IMR-90 (cell line): ENCODE data around the gene CENPF. TPM values are rescaled to one million over a fixed set of nuclear protein-coding genes. Genes with fewer than 3 reads are reported as not detected.

ENCODE experiments used
- ATAC-seq: fragments of 200-7000 bp; cut with Tn5 transposase; 2 replicates; pipeline ENCODE4 v1.9.1; 2020; ENCODE audit warnings: low read depth, mild to moderate bottlenecking, moderate library complexity
- BruUV-seq: library from RNA; stranded (reverse); fragments of 400-500 nt; replicated peaks from 2 replicates; lab custom pipeline; 2021; lab: Mats Ljungman, UMichigan
- CTCF ChIA-PET: fragments of 300-600 bp; formaldehyde crosslinking; extraction: SDS; loops from one replicate; lab custom pipeline; 2021; ENCODE audit warnings: antibody characterized with exemption; lab: Yijun Ruan, JAX
- POLR2A ChIA-PET: fragments of 300-600 bp; sonication (Branson Sonifier 250); formaldehyde crosslinking; loops from one replicate; lab custom pipeline; 2022; ENCODE audit warnings: antibody characterized with exemption; ENCODE audit not compliant: unreplicated experiment; lab: Charles Lee
- DNase-seq: peaks from one replicate; pipeline ENCODE4 v3.0.0; 2013
- H2AFZ ChIP-seq: replicated peaks from 2 replicates; pipeline ENCODE3; 2013; ENCODE audit warnings: low read length, mild to moderate bottlenecking; ENCODE audit not compliant: poor library complexity
- H2AK5ac ChIP-seq: 2 replicates; pipeline ENCODE4 v1.6.1; 2013; ENCODE audit warnings: low read depth, low read length, inconsistent platforms
- H2AK9ac ChIP-seq: replicated peaks from 2 replicates; pipeline ENCODE3; 2013; ENCODE audit warnings: mild to moderate bottlenecking, low read depth, low read length, moderate library complexity; ENCODE audit not compliant: poor library complexity
- H2BK120ac ChIP-seq: 2 replicates; pipeline ENCODE4 v1.6.1; 2013; ENCODE audit warnings: low read depth, low read length, inconsistent platforms
- H2BK15ac ChIP-seq: 3 replicates; pipeline ENCODE4 v1.6.1; 2013; ENCODE audit warnings: low read depth, low read length, inconsistent platforms
- H2BK20ac ChIP-seq: 2 replicates; pipeline ENCODE4 v1.6.1; 2013; ENCODE audit warnings: low read depth, mild to moderate bottlenecking, inconsistent platforms, low read length, moderate library complexity
- H2BK5ac ChIP-seq: 2 replicates; pipeline ENCODE4 v1.6.1; 2013; ENCODE audit warnings: mild to moderate bottlenecking, low read depth, low read length, inconsistent platforms; ENCODE audit not compliant: poor library complexity, severe bottlenecking
- H3K14ac ChIP-seq: replicated peaks from 2 replicates; pipeline ENCODE4 v1.6.1; 2013; ENCODE audit warnings: low read depth, low read length, inconsistent platforms
- H3K18ac ChIP-seq: 2 replicates; pipeline ENCODE4 v1.6.1; 2013; ENCODE audit warnings: low read depth, low read length, control low read depth
- H3K23ac ChIP-seq: 2 replicates; pipeline ENCODE4 v1.6.1; 2013; ENCODE audit warnings: low read depth, low read length, inconsistent platforms
- H3K27ac ChIP-seq: 2 replicates; pipeline ENCODE4 v1.5.1; 2013; ENCODE audit warnings: mild to moderate bottlenecking, control low read depth, low read length; ENCODE audit not compliant: insufficient read depth
- H3K27me3 ChIP-seq: 2 replicates; pipeline ENCODE4 v1.6.1; 2013; ENCODE audit warnings: low read length; ENCODE audit not compliant: control insufficient read depth, insufficient read depth
- H3K36me3 ChIP-seq: 2 replicates; pipeline ENCODE4 v1.6.1; 2013; ENCODE audit warnings: low read length, mixed read lengths; ENCODE audit not compliant: control insufficient read depth, insufficient read depth
- H3K4ac ChIP-seq: 2 replicates; pipeline ENCODE4 v1.6.1; 2013; ENCODE audit warnings: low read depth, low read length, inconsistent platforms
- H3K4me1 ChIP-seq: 2 replicates; pipeline ENCODE4 v1.6.1; 2013; ENCODE audit warnings: low read length, mixed read lengths; ENCODE audit not compliant: control insufficient read depth, insufficient read depth
- H3K4me2 ChIP-seq: 2 replicates; pipeline ENCODE4 v1.6.1; 2013; ENCODE audit warnings: low read depth, mild to moderate bottlenecking, control low read depth, low read length, moderate library complexity
- H3K4me3 ChIP-seq: 2 replicates; pipeline ENCODE4 v1.5.1; 2013; ENCODE audit warnings: low read depth, mild to moderate bottlenecking, control low read depth, low read length, moderate library complexity; ENCODE audit not compliant: insufficient read depth
- H3K56ac ChIP-seq: 2 replicates; pipeline ENCODE4 v1.6.1; 2013; ENCODE audit warnings: low read length, inconsistent platforms; ENCODE audit not compliant: insufficient read depth; ENCODE audit errors: extremely low read depth
- H3K79me1 ChIP-seq, 2 experiments: 2 replicates each; pipeline ENCODE4 v1.6.1; 2013; ENCODE audit warnings: low read length in 2 of 2, inconsistent platforms in 1 of 2, low read depth in 1 of 2
- H3K9ac ChIP-seq: 2 replicates; pipeline ENCODE4 v1.6.1; 2013; ENCODE audit warnings: low read depth, low read length, control low read depth
- H3K9me1 ChIP-seq: 2 replicates; pipeline ENCODE4 v1.6.1; 2013; ENCODE audit warnings: low read length, inconsistent platforms; ENCODE audit not compliant: insufficient read depth
- H3K9me3 ChIP-seq: 2 replicates; pipeline ENCODE4 v1.6.1; 2013; ENCODE audit warnings: low read length; ENCODE audit not compliant: control insufficient read depth, insufficient read depth
- H4K20me1 ChIP-seq: 2 replicates; pipeline ENCODE4 v1.6.1; 2013; ENCODE audit warnings: low read length, inconsistent platforms; ENCODE audit not compliant: insufficient read depth
- H4K5ac ChIP-seq: 2 replicates; pipeline ENCODE4 v1.6.1; 2013; ENCODE audit warnings: mild to moderate bottlenecking, low read depth, low read length, control low read depth
- H4K8ac ChIP-seq, 2 experiments: 2 replicates each; pipeline ENCODE4 v1.6.1; 2013; ENCODE audit warnings: low read depth in 2 of 2, low read length in 2 of 2, control low read depth in 1 of 2, inconsistent platforms in 1 of 2
- H4K91ac ChIP-seq: 2 replicates; pipeline ENCODE4 v1.6.1; 2013; ENCODE audit warnings: low read depth, low read length, inconsistent platforms; ENCODE audit not compliant: insufficient read depth
- BHLHE40 ChIP-seq: fragments of 150-350 bp; IDR thresholded peaks from 2 replicates; pipeline ENCODE4 v1.6.1; 2016; ENCODE audit warnings: mild to moderate bottlenecking, low read depth, low read length
- CTCF ChIP-seq: conservative IDR thresholded peaks from 2 replicates; pipeline ENCODE4 v1.5.1; 2012; ENCODE audit warnings: mild to moderate bottlenecking, low read depth, low read length, improper control_type of control experiment
- MAFK ChIP-seq: IDR thresholded peaks from 2 replicates; pipeline ENCODE4 v1.6.1; 2012; ENCODE audit warnings: low read depth, low read length, improper control_type of control experiment
- MXI1 ChIP-seq: IDR thresholded peaks from 2 replicates; pipeline ENCODE4 v1.6.1; 2012; ENCODE audit warnings: low read depth, mild to moderate bottlenecking, low read length, moderate library complexity, borderline replicate concordance
- RCOR1 ChIP-seq: IDR thresholded peaks from 2 replicates; pipeline ENCODE4 v1.6.1; 2012; ENCODE audit warnings: mild to moderate bottlenecking, low read length, improper control_type of control experiment; ENCODE audit not compliant: insufficient replicate concordance
- dilution Hi-C: fragments of 300-500 bp; cut with HindIII; formaldehyde crosslinking; loops from one replicate; pipeline ENCODE4 v1.14.3; 2018; ENCODE audit warnings: low sequenced_read_pairs; ENCODE audit not compliant: unreplicated experiment
- in situ Hi-C: fragments of 300-500 bp; cut with MboI; formaldehyde crosslinking; loops from 3 replicates; pipeline ENCODE4 v1.14.3; 2019; ENCODE audit warnings: low sequenced_read_pairs, inconsistent platforms, mixed read lengths
- intact Hi-C: fragments of 100-400 bp; cut with micrococcal nuclease; formaldehyde crosslinking; loops from 2 replicates; pipeline ENCODE4 v1.10.0; 2022
- polyA plus RNA-seq, 3 experiments: library from polyadenylated mRNA; depleted of rRNA; stranded (reverse); fragments of >200 nt; gene quantifications; 2 replicates each; pipeline ENCODE4 v1.2.3, GENCODE V29; 2012; ENCODE audit warnings: low replicate concordance in 1 of 3
- total RNA-seq: library from RNA; depleted of rRNA; stranded (reverse); fragments of >200 nt; gene quantifications from 2 replicates; pipeline ENCODE4 v1.2.3, GENCODE V29; 2012

The CENPF gene
- total and polyA plus RNA-seq, 2 of the 4 experiments (the other 2 are of a cell fraction) = 20.9 to 51.8 TPM

- Histone ChIP-seq H3K9me3 (peaks cover 11% of the 10 kb centered on the region), H2BK15ac (peak overlapping the region; percentile 65; the same call in 1 of the 3 replicates), H3K79me1 (no peaks in the 10 kb centered on the region), H3K23ac (no peak overlapping the region), H3K27ac (no peak overlapping the region), H4K20me1 (no peaks in the 10 kb centered on the region), H3K4me1 (peaks cover 2% of the 10 kb centered on the region; the same call in 1 of the 2 replicates), H3K18ac (no peak overlapping the region), H3K14ac (no peak overlapping the region), H4K91ac (no peak overlapping the region), H3K9me1 (peaks cover 2% of the 10 kb centered on the region; the same call in 1 of the 2 replicates), H3K4me3 (no peak overlapping the region), H3K27me3 (no peaks in the 10 kb centered on the region), H3K4ac (no peak overlapping the region), H2AFZ (no peak overlapping the region), H3K56ac (no peak overlapping the region), H2BK5ac (no peak overlapping the region), H4K5ac (no peak overlapping the region), H3K9ac (no peak overlapping the region), H2BK20ac (no peak overlapping the region), H2BK120ac (no peak overlapping the region), H3K36me3 (no peaks in the 10 kb centered on the region), H2AK5ac (no peak overlapping the region), H3K4me2 (no peak overlapping the region), H4K8ac (no peak overlapping the region), H2AK9ac (no peak overlapping the region)
- ATAC-seq (no peak), DNase-seq (no peak)
- no TSS peak for BruUV-seq
- intact Hi-C loops = no loop called here
- ChIA-PET CTCF (interaction anchor here (0.6 to 0.8 kb wide), 2 partner anchors 11 to 984 kb away, joined by 3 to 5 read pairs; no protein-coding TSS in a partner anchor), POLR2A (no interaction called here)
- in situ Hi-C loops = no loop called here
- dilution Hi-C loops = no loop called here
- no peak for TF ChIP-seq CTCF
- TF ChIP-seq MXI1 = no peak
- no peak for TF ChIP-seq MAFK
- TF ChIP-seq RCOR1 = no peak
- TF ChIP-seq BHLHE40 = no peak
These were observed 23.8 kb upstream of the CENPF start for GRCh38 chr1:214579183-214579582.
